Posterior cingulate gyrus (tissue), 11 donors: ENCODE measurements around the gene DESI2.
"Not testable (repeated sequence)": the region's sequence is repeated elsewhere in the genome, so short reads cannot be mapped to it uniquely, and the experiment has no call there.

ENCODE experiments used
- DNase-seq, 10 donors: peaks; one replicate each; pipeline versions ENCODE4 v3.0.0 to v3.0.0-alpha.2; 2020 to 2021; ENCODE audit warnings: mixed read lengths in 3 of 10
- intact Hi-C: fragments of 100-400 bp; cut with DNase I; formaldehyde crosslinking; loops from one replicate; pipeline ENCODE4 v1.15.1; 2023

The DESI2 gene

GRCh38 chr1:244653439-244654107 is 647 bp downstream of the DESI2 start:
- peak in 3 of 10 donors; percentile 14 to 78 (median 22) for DNase-seq
- intact Hi-C loops, result loop anchor here (5.0 to 10.0 kb wide), 4 partner anchors 51 to 211 kb away; partner anchors contain the start of genes ADSS2, COX20 and HNRNPU

GRCh38 chr1:244654108-244655038 is 1.4 kb downstream of the DESI2 start:
- intact Hi-C loops, result loop anchor here (5.0 to 10.0 kb wide), 4 partner anchors 52 to 210 kb away; partner anchors contain the start of genes ADSS2, COX20 and HNRNPU

GRCh38 chr1:244655186-244655585 is 2.3 kb downstream of the DESI2 start:
- DNase-seq, result no peak
- intact Hi-C loops, result loop anchor here (10.0 kb wide), 3 partner anchors 180 to 210 kb away; partner anchors contain the start of genes ADSS2, COX20 and HNRNPU

More at GRCh38 chr1:244654108-244655038, 1.4 kb downstream of the DESI2 start:
- DNase-seq, result no peak

GRCh38 chr1:244657421-244657820 is 4.5 kb downstream of the DESI2 start:
- intact Hi-C loops, result loop anchor here (10.0 kb wide), 3 partner anchors 177 to 207 kb away; partner anchors contain the start of genes ADSS2, COX20 and HNRNPU
- no peak for DNase-seq

GRCh38 chr1:244659694-244660093 is 6.8 kb downstream of the DESI2 start:
- DNase-seq, result no peak
- intact Hi-C loops, result loop anchor here (10.0 kb wide), 3 partner anchors 175 to 205 kb away; partner anchors contain the start of genes ADSS2, COX20 and HNRNPU

GRCh38 chr1:244660595-244660994 is 7.7 kb downstream of the DESI2 start:
- intact Hi-C loops, result no loop called here

GRCh38 chr1:244661569-244662312 is 8.8 kb downstream of the DESI2 start:
- intact Hi-C loops, DNase-seq: not testable (repeated sequence)

More at GRCh38 chr1:244660595-244660994, 7.7 kb downstream of the DESI2 start:
- DNase-seq, result no peak

- no peak for DNase-seq
- intact Hi-C loops, result no loop called here
Observed at GRCh38 chr1:244662599-244662998, 9.7 kb downstream of the DESI2 start.

GRCh38 chr1:244664353-244664752 is 11.4 kb downstream of the DESI2 start:
- intact Hi-C loops, result no loop called here
- DNase-seq, result no peak

- intact Hi-C loops, result no loop called here
- DNase-seq, result no peak
Observed at GRCh38 chr1:244665771-244666217, 12.9 kb downstream of the DESI2 start.

GRCh38 chr1:244666672-244667418 is 13.9 kb downstream of the DESI2 start:
- not testable (repeated sequence) for DNase-seq

GRCh38 chr1:244667797-244668196 is 14.9 kb downstream of the DESI2 start:
- intact Hi-C loops, result no loop called here
- DNase-seq, result no peak

More at GRCh38 chr1:244666672-244667418, 13.9 kb downstream of the DESI2 start:
- intact Hi-C loops, result not testable (repeated sequence)

GRCh38 chr1:244672946-244673682 is 20.2 kb downstream of the DESI2 start:
- DNase-seq, result no peak
- intact Hi-C loops, result no loop called here

GRCh38 chr1:244674446-244674845 is 21.5 kb downstream of the DESI2 start:
- no peak for DNase-seq
- intact Hi-C loops, result no loop called here

GRCh38 chr1:244675167-244675566 is 22.2 kb downstream of the DESI2 start:
- intact Hi-C loops, result no loop called here
- no peak for DNase-seq

- intact Hi-C loops, result no loop called here
- DNase-seq, result no peak
Observed at GRCh38 chr1:244678697-244679096, 25.8 kb downstream of the DESI2 start.

- DNase-seq, result no peak
- intact Hi-C loops, result no loop called here
Observed at GRCh38 chr1:244680667-244681066, 27.7 kb downstream of the DESI2 start.

- DNase-seq, intact Hi-C loops: not testable (repeated sequence)
Observed at GRCh38 chr1:244682087-244682486, 29.2 kb downstream of the DESI2 start.

GRCh38 chr1:244695937-244696336 is 43.0 kb downstream of the DESI2 start:
- intact Hi-C loops, result no loop called here
- DNase-seq, result no peak
